Prostate gland (tissue), 2 donors: ENCODE results near the gene DEDD2. TPM values are rescaled to one million over a fixed set of nuclear protein-coding genes. Genes with fewer than 3 reads are reported as not detected.
A peak's percentile ranks its signal among the peaks of the same experiment; 100 is the strongest.
"Not testable (repeated sequence)": the region's sequence is repeated elsewhere in the genome, so short reads cannot be mapped to it uniquely, and the experiment has no call there.

Experiments
- DNase-seq: peaks from one replicate; pipeline ENCODE4 v3.0.0-alpha.2; 2019; ENCODE audit warnings: low spot score
- H3K27ac ChIP-seq, 2 donors: fragments of 200-600 bp; sonication (generic); 2 replicates each; pipeline ENCODE4 v1.5.1; 2017 to 2019
- H3K27me3 ChIP-seq: fragments of 200-600 bp; sonication (generic); replicated peaks from 2 replicates; pipeline ENCODE4 v1.5.1; 2019; ENCODE audit not compliant: insufficient read depth
- H3K36me3 ChIP-seq, 2 donors: fragments of 200-600 bp; sonication (generic); 1 replicate in 1 of 2; 2 replicates in 1 of 2; pipeline versions ENCODE4 v1.5.1 to v1.8.1; 2017 to 2019
- H3K4me1 ChIP-seq: fragments of 200-600 bp; sonication (generic); replicated peaks from 2 replicates; pipeline ENCODE4 v1.5.1; 2019
- H3K4me3 ChIP-seq, 2 donors: fragments of 200-600 bp; sonication (generic); 2 replicates each; pipeline ENCODE4 v1.5.1; 2017 to 2019
- H3K9me3 ChIP-seq: fragments of 200-600 bp; sonication (generic); 2 replicates; pipeline ENCODE4 v1.5.1; 2017
- POLR2A ChIP-seq: fragments of 450-650 bp; IDR thresholded peaks from one replicate; pipeline ENCODE4 v1.6.1; 2016; ENCODE audit warnings: antibody characterized with exemption, mild to moderate bottlenecking
- POLR2AphosphoS5 ChIP-seq: sonication (generic); formaldehyde crosslinking; IDR thresholded peaks from one replicate; pipeline ENCODE4 v1.6.1; 2017; ENCODE audit warnings: antibody characterized with exemption
- WGBS: methylation state at CpG from one replicate; pipeline ENCODE4 v1.1.5; 2018; 5-methylcytosine and 5-hydroxymethylcytosine counted together
- intact Hi-C: fragments of 100-400 bp; cut with DNase I; formaldehyde crosslinking; loops from one replicate; pipeline ENCODE4 v1.14.2; 2022
- total RNA-seq, 2 donors: library from RNA; depleted of rRNA; stranded (reverse); fragments of >200 nt; gene quantifications; one replicate each; pipeline ENCODE4 v1.1.0, GENCODE V29; 2016
- TF ChIP-seq, protein P1 (sequence below), 4 experiments: fragments of 200-600 bp in 2 of 4; fragments of 450-650 bp in 2 of 4; sonication (generic) in 2 of 4; IDR thresholded peaks; 1 replicate in 3 of 4; 2 replicates in 1 of 4; pipeline ENCODE4 v1.5.1; 2016 to 2019; ENCODE audit warnings: antibody characterized with exemption in 4 of 4, mild to moderate bottlenecking in 2 of 4, moderate library complexity in 2 of 4

The DEDD2 gene, protein sequence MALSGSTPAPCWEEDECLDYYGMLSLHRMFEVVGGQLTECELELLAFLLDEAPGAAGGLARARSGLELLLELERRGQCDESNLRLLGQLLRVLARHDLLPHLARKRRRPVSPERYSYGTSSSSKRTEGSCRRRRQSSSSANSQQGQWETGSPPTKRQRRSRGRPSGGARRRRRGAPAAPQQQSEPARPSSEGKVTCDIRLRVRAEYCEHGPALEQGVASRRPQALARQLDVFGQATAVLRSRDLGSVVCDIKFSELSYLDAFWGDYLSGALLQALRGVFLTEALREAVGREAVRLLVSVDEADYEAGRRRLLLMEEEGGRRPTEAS
- total RNA-seq, result 10 to 100 TPM; 70.3 to 98.1 TPM

DNA sequence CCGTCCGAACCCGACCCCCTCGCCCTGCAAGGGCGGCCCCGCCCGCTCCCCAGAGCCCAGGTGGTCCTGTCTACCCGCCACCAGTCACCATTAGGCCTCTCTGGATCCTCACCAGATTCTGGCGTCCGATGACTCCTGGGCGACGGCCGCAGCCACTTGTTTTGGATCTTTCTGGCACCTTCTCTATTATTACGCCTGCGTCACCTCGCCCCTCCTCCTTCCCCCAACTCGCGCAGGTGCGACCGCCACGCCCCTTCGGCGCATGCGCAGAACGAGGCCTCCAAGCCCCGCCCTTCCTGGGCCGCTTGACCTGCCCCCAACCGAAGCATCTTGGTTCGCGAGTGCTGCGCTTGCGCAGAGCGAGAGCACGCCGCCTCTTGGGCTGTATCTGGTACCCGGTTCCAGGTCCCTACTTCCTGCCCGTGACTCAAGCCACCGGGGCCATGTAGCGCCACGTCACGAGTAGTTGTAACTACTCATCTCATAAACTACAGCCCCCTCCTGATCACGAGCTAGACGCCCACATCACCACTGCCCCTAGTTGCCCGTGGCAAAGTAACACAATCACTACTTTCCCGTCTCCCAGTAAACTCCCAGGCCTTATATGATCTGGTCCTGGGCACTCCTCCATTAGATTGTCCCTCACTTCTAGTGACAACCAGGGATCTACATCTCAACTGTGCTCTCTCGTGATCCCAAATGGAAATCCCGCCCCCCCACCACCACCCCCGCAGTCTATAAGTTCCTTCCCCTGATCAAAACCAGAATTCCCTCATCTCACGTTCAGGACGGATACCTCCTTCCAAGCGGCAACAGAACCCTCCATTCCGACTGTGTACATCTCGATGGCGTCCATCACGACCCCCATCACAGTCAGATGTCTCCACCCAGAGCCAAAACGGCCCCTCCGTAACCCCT, at the start of gene DEDD2:
TSS of gene DEDD2 (minus strand) at position 158 of the 918 bp plus-strand sequence. CDS start 670 bp downstream, outside the sequence.
- Histone ChIP-seq H3K27me3 (no peaks in the 10 kb centered on the region), H3K4me3 (peak within 1 kb of the TSS; percentile 77 to 85), H3K27ac (peak within 1 kb of the TSS; percentile 98), H3K4me1 (peaks cover 22% of the 10 kb centered on the region), H3K9me3 (no peaks in the 10 kb centered on the region), H3K36me3 (peaks cover 0 to 8% of the 10 kb centered on the region in 2 donors)
- peak; percentile 97 for DNase-seq
- 16% methylated on average over 57 of the region's 57 CpGs for WGBS
- TF ChIP-seq POLR2A (peak; percentile 99), POLR2AphosphoS5 (peak; percentile 100)
- TF ChIP-seq, protein P1, sequence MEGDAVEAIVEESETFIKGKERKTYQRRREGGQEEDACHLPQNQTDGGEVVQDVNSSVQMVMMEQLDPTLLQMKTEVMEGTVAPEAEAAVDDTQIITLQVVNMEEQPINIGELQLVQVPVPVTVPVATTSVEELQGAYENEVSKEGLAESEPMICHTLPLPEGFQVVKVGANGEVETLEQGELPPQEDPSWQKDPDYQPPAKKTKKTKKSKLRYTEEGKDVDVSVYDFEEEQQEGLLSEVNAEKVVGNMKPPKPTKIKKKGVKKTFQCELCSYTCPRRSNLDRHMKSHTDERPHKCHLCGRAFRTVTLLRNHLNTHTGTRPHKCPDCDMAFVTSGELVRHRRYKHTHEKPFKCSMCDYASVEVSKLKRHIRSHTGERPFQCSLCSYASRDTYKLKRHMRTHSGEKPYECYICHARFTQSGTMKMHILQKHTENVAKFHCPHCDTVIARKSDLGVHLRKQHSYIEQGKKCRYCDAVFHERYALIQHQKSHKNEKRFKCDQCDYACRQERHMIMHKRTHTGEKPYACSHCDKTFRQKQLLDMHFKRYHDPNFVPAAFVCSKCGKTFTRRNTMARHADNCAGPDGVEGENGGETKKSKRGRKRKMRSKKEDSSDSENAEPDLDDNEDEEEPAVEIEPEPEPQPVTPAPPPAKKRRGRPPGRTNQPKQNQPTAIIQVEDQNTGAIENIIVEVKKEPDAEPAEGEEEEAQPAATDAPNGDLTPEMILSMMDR (IDR thresholded peaks at IDR 0.05), result peak in 1 of 4 experiments; percentile 34
- intact Hi-C loops, result loop anchor here (10.0 kb wide), 1 partner anchor 177 kb away; the partner anchor contains the start of gene CNFN

DNA sequence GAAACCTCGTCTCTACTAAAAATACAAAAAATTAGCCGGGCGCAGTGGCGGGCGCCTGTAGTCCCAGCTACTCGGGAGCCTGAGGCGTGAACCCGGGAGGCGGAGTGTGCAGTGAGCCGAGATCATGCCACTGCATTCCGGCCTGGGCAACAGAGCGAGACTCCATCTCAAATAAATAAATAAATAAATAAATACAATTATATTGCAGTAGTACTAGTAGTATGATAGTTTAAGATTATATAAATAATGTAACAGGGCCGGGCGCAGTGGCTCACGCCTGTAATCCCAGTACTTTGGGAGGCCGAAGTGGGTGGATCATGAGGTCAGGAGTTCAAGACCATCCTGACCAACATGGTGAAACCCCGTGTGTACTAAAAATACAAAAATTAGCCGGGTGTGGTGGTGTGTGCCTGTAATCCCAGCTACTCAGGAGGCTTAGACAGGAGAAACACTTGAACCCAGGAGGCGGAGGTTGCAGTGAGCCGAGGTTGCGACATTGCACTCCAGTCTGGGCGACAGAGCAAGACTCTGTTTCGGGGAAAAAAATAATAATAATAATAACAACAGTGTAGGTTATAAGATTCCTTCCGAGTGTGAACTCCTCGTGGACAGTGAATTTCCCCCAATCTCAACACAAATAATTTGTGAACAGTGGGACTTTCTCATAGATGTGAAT, 49.6 kb upstream of the DEDD2 start:
- peak overlapping the region in 1 of 2 donors; percentile 99 for H3K27ac ChIP-seq
- intact Hi-C loops, DNase-seq, H3K36me3 ChIP-seq, H3K4me3 ChIP-seq, H3K9me3 ChIP-seq, H3K4me1 ChIP-seq, H3K27me3 ChIP-seq: not testable (repeated sequence)
- 96% methylated on average over 25 of the region's 25 CpGs for WGBS

DNA sequence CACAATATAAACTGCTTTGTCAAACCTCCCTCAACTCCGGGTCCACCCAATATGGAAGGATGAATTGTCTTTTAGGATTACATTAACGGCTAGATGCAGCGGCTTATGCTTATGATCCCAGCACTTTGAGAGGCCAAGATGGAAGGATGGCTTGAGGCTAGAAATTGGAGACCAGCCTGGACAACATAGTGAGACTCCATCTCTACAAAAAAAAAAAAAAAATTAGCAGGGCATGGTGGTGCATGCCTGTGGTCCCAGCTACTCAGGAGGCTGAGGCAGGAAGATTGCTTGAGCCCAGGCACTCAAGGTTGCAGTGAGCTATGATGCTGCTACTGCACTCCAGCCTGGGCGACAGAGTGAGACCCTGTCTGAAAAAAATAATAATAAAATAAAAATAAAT, 48.6 kb upstream of the DEDD2 start:
- H3K27me3 ChIP-seq, H3K27ac ChIP-seq, H3K4me3 ChIP-seq, H3K4me1 ChIP-seq, DNase-seq, H3K9me3 ChIP-seq, intact Hi-C loops, H3K36me3 ChIP-seq: not testable (repeated sequence)
- WGBS, result 90% methylated on average over 4 of the region's 4 CpGs

DNA sequence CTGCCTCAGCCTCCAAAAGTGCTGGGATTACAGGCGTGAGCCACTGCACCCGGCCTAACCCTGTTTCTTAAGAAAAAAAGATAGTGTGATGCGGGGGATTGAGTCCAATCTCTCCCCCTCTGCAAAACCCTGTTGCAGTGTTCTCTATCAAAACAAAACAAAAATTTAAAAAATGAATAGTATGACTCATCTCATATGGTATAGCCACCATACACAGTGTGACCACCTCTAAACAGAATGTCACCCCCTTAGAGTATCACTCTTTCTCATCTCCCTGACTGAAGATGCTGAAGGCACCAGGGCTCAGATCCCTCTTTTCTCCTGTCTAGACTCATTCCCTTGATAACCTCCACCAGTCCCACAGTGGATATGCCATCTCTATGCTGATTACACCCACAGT, 44.3 kb upstream of the DEDD2 start:
- Histone ChIP-seq H3K4me3 (no peak overlapping the region), H3K4me1 (no peaks in the 10 kb centered on the region), H3K9me3 (no peaks in the 10 kb centered on the region), H3K27me3 (no peaks in the 10 kb centered on the region), H3K36me3 (no peaks in the 10 kb centered on the region), H3K27ac (no peak overlapping the region)
- intact Hi-C loops, result no loop called here
- no peak for DNase-seq
- WGBS, result 93% methylated on average over 3 of the region's 3 CpGs
- no peak for TF ChIP-seq POLR2A
- TF ChIP-seq, protein P1 (IDR thresholded peaks at IDR 0.05), result no peak
- no peak for TF ChIP-seq POLR2AphosphoS5

DNA sequence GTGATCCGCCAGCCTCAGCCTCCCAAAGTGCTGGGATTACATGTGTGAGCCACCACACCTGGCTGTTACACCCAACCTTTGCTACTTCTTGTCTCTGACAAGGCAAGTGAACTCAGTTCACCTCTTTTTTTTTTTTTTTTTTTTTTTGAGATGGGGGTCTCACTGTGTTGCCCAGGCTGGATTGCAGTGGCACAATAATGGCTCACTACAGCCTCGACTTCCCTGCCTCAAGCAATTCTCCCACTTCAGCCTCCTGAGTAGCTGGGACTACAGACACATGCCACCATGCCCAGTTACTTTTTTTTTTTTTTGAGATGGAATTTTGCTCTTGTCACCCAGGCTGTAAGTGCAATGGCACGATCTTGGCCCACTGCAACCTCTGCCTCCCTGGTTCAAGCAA, 40.4 kb upstream of the DEDD2 start:
- DNase-seq, H3K27ac ChIP-seq, H3K36me3 ChIP-seq, H3K4me3 ChIP-seq, H3K9me3 ChIP-seq, H3K27me3 ChIP-seq, intact Hi-C loops, H3K4me1 ChIP-seq: not testable (repeated sequence)
- 86% methylated on average over 3 of the region's 3 CpGs for WGBS
